AG09309 (cell line): Measurements from ENCODE around the gene WSCD2.

ENCODE experiments used
- DNase-seq: peaks from one replicate; pipeline ENCODE4 v3.0.0-alpha.2; 2010; ENCODE audit warnings: low read depth
- H3K4me3 ChIP-seq: 2 replicates; pipeline ENCODE4 v1.5.1; 2011; ENCODE audit warnings: mild to moderate bottlenecking, low read depth, low read length, moderate library complexity; ENCODE audit not compliant: control insufficient read depth
- TF ChIP-seq, protein P1 (sequence below): IDR thresholded peaks from 2 replicates; pipeline ENCODE4 v1.5.1; 2011; ENCODE audit warnings: mild to moderate bottlenecking, low read depth, low read length, inconsistent platforms; ENCODE audit not compliant: insufficient read depth, control insufficient read depth; ENCODE audit errors: missing control alignments

The WSCD2 gene

DNA sequence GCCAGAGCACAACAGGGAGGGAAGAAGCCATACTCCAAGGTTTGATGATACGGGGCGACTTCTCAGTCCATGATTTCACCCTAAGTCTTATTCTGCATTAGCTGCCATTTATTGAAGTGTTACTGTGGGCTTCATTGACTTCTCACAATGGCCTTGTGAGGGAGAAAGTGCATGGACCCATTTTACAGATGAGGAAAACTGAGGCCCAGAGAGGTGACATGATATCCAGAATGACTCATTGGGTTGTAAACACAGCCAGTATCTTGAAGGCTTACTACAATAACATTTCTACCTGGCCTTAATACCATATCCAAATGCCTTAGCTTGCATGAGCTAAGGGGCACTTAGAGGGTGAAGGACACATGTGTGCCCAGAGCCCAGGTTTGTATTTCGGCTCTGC, 109.4 kb downstream of the WSCD2 start:
- no peak for DNase-seq
- no peak overlapping the region for H3K4me3 ChIP-seq
- TF ChIP-seq, protein P1, sequence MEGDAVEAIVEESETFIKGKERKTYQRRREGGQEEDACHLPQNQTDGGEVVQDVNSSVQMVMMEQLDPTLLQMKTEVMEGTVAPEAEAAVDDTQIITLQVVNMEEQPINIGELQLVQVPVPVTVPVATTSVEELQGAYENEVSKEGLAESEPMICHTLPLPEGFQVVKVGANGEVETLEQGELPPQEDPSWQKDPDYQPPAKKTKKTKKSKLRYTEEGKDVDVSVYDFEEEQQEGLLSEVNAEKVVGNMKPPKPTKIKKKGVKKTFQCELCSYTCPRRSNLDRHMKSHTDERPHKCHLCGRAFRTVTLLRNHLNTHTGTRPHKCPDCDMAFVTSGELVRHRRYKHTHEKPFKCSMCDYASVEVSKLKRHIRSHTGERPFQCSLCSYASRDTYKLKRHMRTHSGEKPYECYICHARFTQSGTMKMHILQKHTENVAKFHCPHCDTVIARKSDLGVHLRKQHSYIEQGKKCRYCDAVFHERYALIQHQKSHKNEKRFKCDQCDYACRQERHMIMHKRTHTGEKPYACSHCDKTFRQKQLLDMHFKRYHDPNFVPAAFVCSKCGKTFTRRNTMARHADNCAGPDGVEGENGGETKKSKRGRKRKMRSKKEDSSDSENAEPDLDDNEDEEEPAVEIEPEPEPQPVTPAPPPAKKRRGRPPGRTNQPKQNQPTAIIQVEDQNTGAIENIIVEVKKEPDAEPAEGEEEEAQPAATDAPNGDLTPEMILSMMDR: no peak

DNA sequence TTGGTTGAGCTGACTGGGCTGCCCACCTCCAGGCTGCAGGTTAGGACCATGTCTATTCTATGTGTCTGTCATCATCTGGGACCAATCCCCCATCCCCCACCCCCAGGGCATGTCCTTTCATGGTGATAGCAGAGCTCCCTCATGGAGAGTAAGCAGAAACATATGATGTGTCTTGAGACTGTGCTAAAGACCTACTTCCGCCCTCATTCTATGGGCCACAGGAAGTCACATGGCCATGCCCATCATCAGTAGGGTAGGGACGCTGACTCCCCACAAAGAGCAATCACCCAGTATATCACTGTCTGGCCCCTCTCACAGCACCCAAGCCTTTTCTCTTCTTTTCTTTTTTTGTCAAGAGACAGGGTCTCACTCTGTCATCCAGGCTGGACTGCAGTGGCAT, 110.3 kb downstream of the WSCD2 start:
- DNase-seq: no peak
- H3K4me3 ChIP-seq: no peak overlapping the region
- TF ChIP-seq, protein P1: no peak

DNA sequence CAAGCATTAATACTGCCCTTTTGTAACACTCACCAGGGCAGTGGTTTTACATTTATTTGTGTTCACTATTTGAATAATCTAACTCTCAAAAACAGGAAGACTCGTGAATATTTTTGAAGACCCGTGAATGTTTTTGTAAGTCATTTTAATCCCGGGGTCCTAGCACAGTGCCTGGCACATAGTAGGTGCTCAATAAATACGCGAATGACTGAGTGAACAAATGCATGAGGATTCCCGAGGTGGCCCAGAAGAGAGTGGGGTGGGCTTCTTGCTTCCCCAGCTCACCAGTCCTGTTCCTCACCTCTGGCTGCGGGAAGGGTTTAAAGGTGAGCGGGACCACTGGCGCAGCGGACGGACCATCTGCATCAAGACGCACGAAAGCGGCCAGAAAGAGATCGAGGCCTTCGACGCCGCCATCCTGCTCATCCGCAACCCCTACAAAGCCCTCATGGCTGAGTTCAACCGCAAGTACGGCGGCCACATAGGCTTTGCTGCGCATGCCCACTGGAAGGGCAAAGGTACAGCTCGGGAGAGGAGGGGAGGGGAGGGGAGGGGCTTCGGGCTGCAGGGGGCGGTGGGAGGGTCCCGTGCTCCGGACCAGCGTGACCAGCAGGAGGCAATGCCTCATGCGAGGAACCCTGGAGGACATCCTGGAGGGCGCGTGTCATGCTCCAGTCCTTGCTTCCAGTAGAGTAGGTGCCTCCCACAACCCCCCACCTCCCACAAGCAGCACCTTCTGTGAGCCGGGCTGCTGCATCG, 111.1 kb downstream of the WSCD2 start:
- TF ChIP-seq, protein P1: no peak
- H3K4me3 ChIP-seq: no peak overlapping the region
- DNase-seq: no peak

DNA sequence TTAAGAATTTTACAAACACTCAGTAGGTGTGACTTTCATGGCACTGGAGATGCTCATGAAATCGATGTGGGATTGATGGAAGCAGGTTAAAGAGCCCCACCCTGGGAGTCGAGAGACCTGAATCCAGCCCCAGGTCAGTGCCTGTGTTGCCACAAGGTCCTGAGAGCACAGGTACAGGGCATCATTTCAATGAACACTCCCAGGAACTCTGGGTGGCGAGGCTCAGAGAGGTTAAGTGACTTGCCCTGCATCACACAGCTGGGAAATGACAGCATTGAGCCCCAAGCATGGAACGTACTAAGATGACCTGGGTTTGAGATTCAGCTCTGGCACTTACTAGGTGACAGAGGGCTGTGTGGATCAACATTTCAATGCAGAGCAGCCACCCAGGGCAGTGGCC, 111.8 kb downstream of the WSCD2 start:
- TF ChIP-seq, protein P1: no peak
- DNase-seq: no peak
- H3K4me3 ChIP-seq: no peak overlapping the region

DNA sequence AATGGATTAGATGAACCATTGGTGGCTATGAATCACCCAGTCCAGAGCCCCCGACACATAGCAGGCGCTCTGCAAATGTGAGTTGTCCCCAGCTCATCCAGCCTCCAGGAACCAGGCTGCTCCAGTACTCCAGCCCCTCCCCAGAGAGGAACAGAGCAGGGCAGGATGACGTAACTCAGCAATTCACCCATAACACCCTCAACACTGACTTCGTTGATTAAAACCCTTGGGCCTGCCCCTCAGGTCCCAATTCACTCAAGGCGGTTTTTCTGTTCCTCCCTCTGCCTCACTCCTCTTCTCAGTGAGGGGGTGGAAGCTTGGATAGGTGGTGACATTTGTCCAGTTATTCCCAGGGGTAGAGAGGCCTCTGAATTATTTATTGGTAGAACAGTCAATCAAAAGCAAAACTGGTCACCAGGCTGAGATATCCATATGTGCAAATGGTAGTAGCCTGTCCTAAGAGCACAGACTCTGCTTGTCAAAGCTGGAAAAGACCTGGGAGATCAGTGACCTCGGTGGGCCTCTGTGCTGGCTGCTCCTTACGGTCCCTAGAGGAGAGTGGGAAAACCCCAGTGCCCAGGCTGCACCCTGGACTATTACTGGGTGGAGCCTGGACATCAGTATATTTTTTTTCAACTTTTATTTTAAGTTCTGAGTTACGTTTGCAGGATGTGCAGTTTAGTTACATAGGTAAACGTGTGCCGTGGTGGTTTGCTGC, 113.1 kb downstream of the WSCD2 start:
- TF ChIP-seq, protein P1: no peak
- H3K4me3 ChIP-seq: no peak overlapping the region
- DNase-seq: no peak

DNA sequence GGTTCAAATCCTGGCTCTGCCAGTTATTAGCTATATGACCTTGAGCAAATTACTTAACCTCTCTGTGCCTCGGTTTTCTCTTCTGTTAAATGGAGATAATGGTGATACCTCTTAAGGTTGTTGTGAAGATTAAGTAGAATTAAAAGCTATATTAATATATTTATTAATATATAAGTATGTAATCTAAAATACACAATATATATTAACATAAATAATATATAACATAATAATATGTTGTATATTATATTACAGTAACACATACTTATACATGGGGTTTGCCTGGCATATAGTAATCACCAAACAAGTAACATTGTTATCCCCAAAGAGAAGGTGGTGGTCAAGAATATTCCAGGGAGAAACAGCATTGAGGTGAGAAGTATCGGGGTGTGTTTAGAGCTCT, 118.0 kb downstream of the WSCD2 start:
- no peak for DNase-seq
- TF ChIP-seq, protein P1: no peak
- no peak overlapping the region for H3K4me3 ChIP-seq
